Measurements from ENCODE around the gene NHERF2.

GRCh38 chr16:1980770-1981087, 46.0 kb upstream of the NHERF2 start:
- TF ChIP-seq, protein P1, sequence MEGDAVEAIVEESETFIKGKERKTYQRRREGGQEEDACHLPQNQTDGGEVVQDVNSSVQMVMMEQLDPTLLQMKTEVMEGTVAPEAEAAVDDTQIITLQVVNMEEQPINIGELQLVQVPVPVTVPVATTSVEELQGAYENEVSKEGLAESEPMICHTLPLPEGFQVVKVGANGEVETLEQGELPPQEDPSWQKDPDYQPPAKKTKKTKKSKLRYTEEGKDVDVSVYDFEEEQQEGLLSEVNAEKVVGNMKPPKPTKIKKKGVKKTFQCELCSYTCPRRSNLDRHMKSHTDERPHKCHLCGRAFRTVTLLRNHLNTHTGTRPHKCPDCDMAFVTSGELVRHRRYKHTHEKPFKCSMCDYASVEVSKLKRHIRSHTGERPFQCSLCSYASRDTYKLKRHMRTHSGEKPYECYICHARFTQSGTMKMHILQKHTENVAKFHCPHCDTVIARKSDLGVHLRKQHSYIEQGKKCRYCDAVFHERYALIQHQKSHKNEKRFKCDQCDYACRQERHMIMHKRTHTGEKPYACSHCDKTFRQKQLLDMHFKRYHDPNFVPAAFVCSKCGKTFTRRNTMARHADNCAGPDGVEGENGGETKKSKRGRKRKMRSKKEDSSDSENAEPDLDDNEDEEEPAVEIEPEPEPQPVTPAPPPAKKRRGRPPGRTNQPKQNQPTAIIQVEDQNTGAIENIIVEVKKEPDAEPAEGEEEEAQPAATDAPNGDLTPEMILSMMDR (conservative IDR thresholded peaks at IDR 0.05; ENCODE audit: low read length) = no peak
- TF ChIP-seq EZH2phosphoT487 (IDR thresholded peaks at IDR 0.05; ENCODE audit: borderline replicate concordance) = no peak

Data from Loucy (cell line).